Measurements from ENCODE around the gene MRTFB.

MRTFB gene

DNA sequence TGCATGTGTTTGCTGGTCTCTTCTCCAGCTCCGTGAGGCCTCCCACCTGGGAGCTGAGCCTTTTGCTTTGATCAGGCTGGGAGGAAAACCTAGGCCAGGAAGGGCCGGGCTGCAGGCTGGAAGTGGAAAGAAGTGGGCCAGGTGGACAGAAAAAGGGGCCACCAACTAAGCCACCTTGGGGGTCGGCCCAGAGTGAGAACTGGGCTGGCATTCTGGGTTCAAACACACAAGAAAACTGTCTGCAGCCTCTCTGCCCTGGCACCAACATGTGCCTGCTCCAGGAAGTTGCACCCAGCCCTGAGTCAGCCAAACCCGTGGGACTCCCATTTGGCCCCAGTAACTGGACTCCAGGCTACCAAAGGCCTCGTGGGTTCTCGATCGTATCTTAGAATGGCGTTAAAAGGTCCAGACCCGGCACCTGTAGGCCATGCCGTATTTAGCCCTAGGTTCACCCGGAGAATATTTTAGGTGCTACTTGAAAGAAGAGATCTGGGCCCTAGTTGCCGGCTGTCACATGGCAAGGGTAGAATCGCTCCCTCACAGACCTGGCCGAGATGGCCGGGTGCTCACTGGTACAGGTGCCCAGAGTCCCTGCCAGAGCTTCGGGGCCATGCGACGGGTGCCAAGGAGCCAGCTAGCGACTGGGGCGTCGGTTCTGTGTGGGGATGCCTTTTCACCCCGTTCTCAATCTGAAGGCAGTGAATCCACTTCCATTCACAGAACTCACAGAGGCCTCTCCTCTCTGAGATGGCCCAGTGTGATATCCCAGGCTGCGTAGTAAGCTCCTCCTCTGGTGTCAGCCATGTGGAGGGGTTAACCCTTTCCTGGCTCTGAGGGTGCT is 236.6 kb downstream of the MRTFB start:
- CTCF ChIA-PET, result interaction anchor here (1.0 to 1.1 kb wide), 2 partner anchors 14 to 34 kb away, joined by 3 to 4 read pairs; no protein-coding TSS in a partner anchor
- TF ChIP-seq, protein P1, sequence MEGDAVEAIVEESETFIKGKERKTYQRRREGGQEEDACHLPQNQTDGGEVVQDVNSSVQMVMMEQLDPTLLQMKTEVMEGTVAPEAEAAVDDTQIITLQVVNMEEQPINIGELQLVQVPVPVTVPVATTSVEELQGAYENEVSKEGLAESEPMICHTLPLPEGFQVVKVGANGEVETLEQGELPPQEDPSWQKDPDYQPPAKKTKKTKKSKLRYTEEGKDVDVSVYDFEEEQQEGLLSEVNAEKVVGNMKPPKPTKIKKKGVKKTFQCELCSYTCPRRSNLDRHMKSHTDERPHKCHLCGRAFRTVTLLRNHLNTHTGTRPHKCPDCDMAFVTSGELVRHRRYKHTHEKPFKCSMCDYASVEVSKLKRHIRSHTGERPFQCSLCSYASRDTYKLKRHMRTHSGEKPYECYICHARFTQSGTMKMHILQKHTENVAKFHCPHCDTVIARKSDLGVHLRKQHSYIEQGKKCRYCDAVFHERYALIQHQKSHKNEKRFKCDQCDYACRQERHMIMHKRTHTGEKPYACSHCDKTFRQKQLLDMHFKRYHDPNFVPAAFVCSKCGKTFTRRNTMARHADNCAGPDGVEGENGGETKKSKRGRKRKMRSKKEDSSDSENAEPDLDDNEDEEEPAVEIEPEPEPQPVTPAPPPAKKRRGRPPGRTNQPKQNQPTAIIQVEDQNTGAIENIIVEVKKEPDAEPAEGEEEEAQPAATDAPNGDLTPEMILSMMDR (IDR thresholded peaks at IDR 0.05; ENCODE audit: insufficient read depth, low read length, missing control alignments), result no peak
- no peak overlapping the region for H3K4me3 ChIP-seq (ENCODE audit: low read depth, low read length)
- POLR2A ChIA-PET, result no interaction called here
- no peak for DNase-seq (ENCODE audit: low read depth, low spot score)

- ChIA-PET CTCF (interaction anchor here (1.0 to 1.1 kb wide), 2 partner anchors 13 to 33 kb away, joined by 3 to 4 read pairs; no protein-coding TSS in a partner anchor), POLR2A (no interaction called here)
- DNase-seq (ENCODE audit: low read depth, low spot score), result no peak
- H3K4me3 ChIP-seq (ENCODE audit: low read depth, low read length), result no peak overlapping the region
- TF ChIP-seq, protein P1 (IDR thresholded peaks at IDR 0.05; ENCODE audit: insufficient read depth, low read length, missing control alignments), result no peak
These were observed 237.2 kb downstream of the MRTFB start for GRCh38 chr16:14308368-14308723.

GRCh38 chr16:14309001-14309886 is 238.1 kb downstream of the MRTFB start:
- peak overlapping the region; percentile 16 for H3K4me3 ChIP-seq (ENCODE audit: low read depth, low read length)
- TF ChIP-seq, protein P1 (IDR thresholded peaks at IDR 0.05; ENCODE audit: insufficient read depth, low read length, missing control alignments), result peak; percentile 37
- CTCF ChIA-PET, result interaction anchor here (0.7 to 3.1 kb wide), 11 partner anchors 8 to 390 kb away, joined by 3 to 15 read pairs (median 3); partner anchors contain the start of gene ERCC4
- POLR2A ChIA-PET, result interaction anchor here (1.0 to 1.6 kb wide), 6 partner anchors 23 to 202 kb away, joined by 3 to 7 read pairs (median 6); no protein-coding TSS in a partner anchor
- no peak for DNase-seq (ENCODE audit: low read depth, low spot score)

GRCh38 chr16:14309906-14310305 is 238.8 kb downstream of the MRTFB start:
- POLR2A ChIA-PET, result interaction anchor here (1.0 to 1.6 kb wide), 6 partner anchors 24 to 201 kb away, joined by 3 to 7 read pairs (median 6); no protein-coding TSS in a partner anchor
- no peak for DNase-seq (ENCODE audit: low read depth, low spot score)
- TF ChIP-seq, protein P1 (IDR thresholded peaks at IDR 0.05; ENCODE audit: insufficient read depth, low read length, missing control alignments), result no peak
- CTCF ChIA-PET, result interaction anchor here (0.7 to 3.1 kb wide), 11 partner anchors 9 to 390 kb away, joined by 3 to 15 read pairs (median 3); partner anchors contain the start of gene ERCC4
- H3K4me3 ChIP-seq (ENCODE audit: low read depth, low read length), result no peak overlapping the region

DNA sequence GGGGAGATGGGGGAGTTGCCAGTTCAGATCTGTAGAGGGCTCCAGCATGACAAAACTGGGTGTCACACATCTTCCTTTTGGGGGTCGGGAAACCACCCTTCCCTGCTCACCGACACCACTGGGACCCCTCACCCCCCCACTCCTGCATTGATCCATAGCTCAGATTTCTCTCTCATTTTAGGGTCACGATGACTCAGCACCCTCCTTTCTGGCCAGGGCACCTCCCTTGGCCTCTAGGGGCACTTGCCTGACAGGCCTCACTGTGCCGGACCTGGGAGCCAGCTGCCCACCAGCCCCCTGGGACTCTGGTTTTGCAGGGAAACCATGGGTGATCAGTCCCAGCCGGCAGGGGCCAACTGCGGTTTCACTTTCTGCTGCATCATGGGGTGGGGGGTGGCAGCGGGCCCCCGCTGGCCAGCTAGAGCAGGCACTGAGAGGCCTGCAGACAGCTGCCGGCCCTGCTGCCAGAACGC is 239.4 kb downstream of the MRTFB start:
- DNase-seq (ENCODE audit: low read depth, low spot score), result no peak
- ChIA-PET CTCF (interaction anchor here (0.8 to 3.1 kb wide), 5 partner anchors 9 to 218 kb away, joined by 3 to 15 read pairs (median 3); no protein-coding TSS in a partner anchor), POLR2A (interaction anchor here (1.0 to 1.6 kb wide), 4 partner anchors 24 to 201 kb away, joined by 4 to 7 read pairs (median 6); no protein-coding TSS in a partner anchor)
- TF ChIP-seq, protein P1 (IDR thresholded peaks at IDR 0.05; ENCODE audit: insufficient read depth, low read length, missing control alignments), result no peak
- peak overlapping the region; percentile 21 for H3K4me3 ChIP-seq (ENCODE audit: low read depth, low read length)
